HG02870 (cell line): ENCODE measurements around the gene NF1.

ENCODE experiments used
- ATAC-seq: cut with Tn5 transposase; IDR thresholded peaks from one replicate; pipeline ENCODE4 v1.9.1; 2021; ENCODE audit warnings: mild to moderate bottlenecking, moderate library complexity; ENCODE audit not compliant: unreplicated experiment

The NF1 gene

DNA sequence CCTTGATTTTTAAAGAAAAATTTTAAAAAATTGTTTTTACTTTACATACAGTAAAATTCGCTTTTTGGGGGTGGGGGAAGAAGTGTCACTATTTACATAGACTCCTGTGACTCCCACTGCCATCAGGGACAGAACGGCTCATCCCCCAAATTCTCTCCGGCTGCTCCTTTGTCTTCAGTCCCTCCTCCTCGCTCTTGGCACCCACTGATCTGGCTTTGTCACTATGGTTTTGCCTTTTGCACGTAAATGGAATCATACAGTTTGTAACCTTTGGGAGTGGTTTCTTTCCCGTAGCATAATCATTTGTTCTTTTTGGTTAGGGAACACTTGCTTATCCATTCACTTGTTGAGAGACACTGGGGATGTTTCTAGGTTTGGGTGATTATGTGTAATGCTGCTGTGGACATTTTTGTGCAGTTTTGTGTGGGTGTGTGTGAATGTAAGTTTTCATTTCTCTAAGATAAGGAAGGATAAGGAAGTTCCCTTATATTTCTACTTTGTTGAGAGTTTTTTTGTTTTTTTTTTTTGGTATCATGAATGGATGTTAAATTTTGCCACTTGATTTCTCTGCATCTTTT lies 324.1 kb downstream of the NF1 start:
- ATAC-seq = no peak

DNA sequence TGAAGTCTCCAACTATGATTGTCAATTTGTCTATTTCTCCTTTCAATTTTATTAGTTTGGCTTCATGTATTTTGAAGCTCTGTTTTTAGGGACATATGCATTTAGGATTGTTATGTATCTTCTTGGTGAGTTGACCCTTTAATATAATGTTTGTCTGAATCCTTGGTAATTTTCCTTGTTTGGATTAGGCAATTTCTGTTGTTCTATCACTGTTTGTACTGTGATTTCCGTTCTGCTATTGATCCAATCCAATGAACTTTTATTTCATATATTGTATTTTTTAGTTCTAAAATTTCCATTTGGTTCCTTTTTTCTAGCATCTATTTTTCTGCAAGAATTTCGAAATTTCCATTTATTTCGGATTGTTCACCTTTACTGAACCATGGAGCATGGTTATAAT lies 327.7 kb downstream of the NF1 start:
- ATAC-seq = no peak

DNA sequence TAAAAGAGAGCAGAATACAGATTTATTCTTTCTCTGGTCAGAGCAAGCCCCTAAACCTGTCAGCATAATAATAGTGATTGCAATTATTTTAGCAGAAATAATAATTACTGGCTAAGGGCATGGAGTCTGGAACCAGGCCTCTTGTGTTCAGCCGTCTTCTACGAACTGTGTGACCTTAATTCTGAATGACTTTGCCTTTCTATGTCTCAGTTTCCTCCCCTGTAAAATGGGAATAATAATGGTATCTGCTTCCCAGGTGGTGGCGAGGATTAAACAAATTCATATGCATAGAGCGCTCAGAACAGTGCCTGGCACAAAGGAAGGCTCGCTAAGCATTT lies 330.1 kb downstream of the NF1 start:
- no peak for ATAC-seq

DNA sequence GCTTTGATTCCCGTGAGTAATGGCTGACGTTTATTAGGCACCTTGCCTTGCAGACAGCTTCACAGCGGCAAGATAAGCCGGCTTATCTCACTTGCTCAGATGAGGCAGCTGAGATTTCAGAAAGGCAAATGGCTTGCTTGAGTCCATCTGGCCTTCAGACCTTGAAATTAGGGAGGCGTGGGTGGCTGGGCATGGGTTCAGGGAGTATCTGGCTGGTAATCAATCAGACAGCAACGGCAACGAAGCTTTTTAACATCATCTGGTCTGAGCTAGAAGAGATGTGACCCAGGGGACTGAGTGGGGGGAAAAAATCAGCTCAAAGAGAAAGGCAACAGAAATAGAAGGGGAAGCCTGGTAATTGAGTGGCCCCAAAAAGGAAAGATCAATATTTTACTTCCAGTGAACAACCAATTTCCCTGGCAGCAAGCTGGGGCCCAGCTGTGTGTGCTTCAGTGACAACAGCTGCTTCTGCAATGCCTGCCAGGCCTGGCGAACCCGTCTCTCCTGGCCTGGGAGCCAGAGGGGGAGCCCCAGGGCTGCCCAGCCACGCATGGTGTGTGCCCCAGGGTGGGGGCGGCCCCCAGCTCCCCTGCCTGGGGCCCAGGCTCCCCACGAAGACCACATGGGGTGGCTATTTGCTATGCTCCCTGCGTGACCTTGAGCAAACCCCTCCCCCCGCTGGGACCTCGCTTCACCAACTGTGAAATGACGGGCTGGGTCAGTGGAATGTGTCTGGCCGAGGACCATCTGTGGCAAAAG lies 330.7 kb downstream of the NF1 start:
- ATAC-seq = no peak
